Right lobe of liver (tissue), 6 donors: ENCODE data around the gene CDHR2. TPM values are rescaled to one million over a fixed set of nuclear protein-coding genes. Genes with fewer than 3 reads are reported as not detected.

Experiments used
- ATAC-seq, 4 donors: fragments of 200-7000 bp; cut with Tn5 transposase; one replicate each; pipeline ENCODE4 v1.9.1; 2020; ENCODE audit warnings: mild to moderate bottlenecking in 4 of 4, moderate library complexity in 4 of 4
- DNase-seq, 3 donors: peaks; one replicate each; pipeline ENCODE4 v3.0.0-alpha.2; 2020
- H3K27ac ChIP-seq, 3 donors: fragments of 200-600 bp; one replicate each; pipeline ENCODE4 v1.8.0; 2022
- H3K27me3 ChIP-seq, 2 donors: fragments of 200-600 bp; one replicate each; pipeline ENCODE4 v1.8.0; 2022
- H3K36me3 ChIP-seq, 4 donors: fragments of 200-600 bp; sonication (generic) in 1 of 4; one replicate each; pipeline versions ENCODE4 v1.5.1 to v1.8.0; 2017 to 2022; ENCODE audit warnings: control low read depth in 1 of 4
- H3K4me1 ChIP-seq, 4 donors: fragments of 200-600 bp; sonication (generic) in 1 of 4; one replicate each; pipeline versions ENCODE4 v1.5.1 to v1.8.0; 2017 to 2022; ENCODE audit warnings: control low read depth in 1 of 4
- H3K4me3 ChIP-seq, 3 donors: fragments of 200-600 bp; one replicate each; pipeline ENCODE4 v1.8.0; 2022
- H3K9me3 ChIP-seq, 4 donors: fragments of 200-600 bp; sonication (generic) in 1 of 4; one replicate each; pipeline versions ENCODE4 v1.5.1 to v1.8.0; 2017 to 2022; ENCODE audit warnings: control low read depth in 1 of 4
- CTCF ChIP-seq, 4 donors: fragments of 200-600 bp in 3 of 4; fragments of 450-650 bp in 1 of 4; IDR thresholded peaks; one replicate each; pipeline versions ENCODE4 v1.5.1 to v1.8.0; 2016 to 2022; ENCODE audit warnings: antibody characterized with exemption in 4 of 4, mild to moderate bottlenecking in 2 of 4
- POLR2A ChIP-seq: fragments of 450-650 bp; IDR thresholded peaks from one replicate; pipeline ENCODE4 v1.6.1; 2017; ENCODE audit warnings: antibody characterized with exemption, mild to moderate bottlenecking
- WGBS: methylation state at CpG from one replicate; pipeline ENCODE4 v1.1.6; 2018; ENCODE audit warnings: low coverage, low lambda C conversion rate; ENCODE audit not compliant: insufficient coverage; ENCODE audit errors: missing lambda C conversion rate; 5-methylcytosine and 5-hydroxymethylcytosine counted together
- intact Hi-C, 2 donors: fragments of 100-400 bp; cut with DNase I; formaldehyde crosslinking; loops; one replicate each; pipeline versions ENCODE4 v1.11.2 to v1.14.1; 2022
- total RNA-seq, 6 experiments: library from RNA; depleted of rRNA in 2 of 6; stranded (reverse); fragments of >200 nt in 2 of 6; fragmentation: NEBNext Ultra II Directional in 3 of 6; extraction: Animal tissue kit (Norgen Biotek cat#: 25700) in 3 of 6; gene quantifications; one replicate each; pipeline versions ENCODE4 v1.1.0 to v1.2.4, GENCODE V29; 2016 to 2023
- donor health status: DM: no; HTN: yes; CAD: no.
- donor health status: DM: no; HTN: no; CAD: no.
- donor health status: DM: no; HTN: no; CAD: no.
- donor health status: DM: no; HTN: yes; CAD: no.
- donor health status: DM: no; HTN: yes; CAD: no.

Gene CDHR2
- total RNA-seq, 6 experiments from 2014 or later = 6.8 to 89.2 (median 41.2) TPM

GRCh38 chr5:176603091-176603490 is 53.9 kb downstream of the CDHR2 start:
- no peak for DNase-seq
- WGBS = 19% methylated on average over 2 of the region's 2 CpGs
- Histone ChIP-seq H3K27me3 (no peaks in the 10 kb centered on the region), H3K27ac (no peak overlapping the region), H3K36me3 (no peaks in the 10 kb centered on the region), H3K4me3 (no peak overlapping the region), H3K4me1 (no peaks in the 10 kb centered on the region), H3K9me3 (no peaks in the 10 kb centered on the region)
- no peak for TF ChIP-seq CTCF (IDR thresholded peaks at IDR 0.05)
- no peak for TF ChIP-seq POLR2A
- ATAC-seq = no peak
- intact Hi-C loops = no loop called here

- Histone ChIP-seq H3K9me3 (no peaks in the 10 kb centered on the region), H3K36me3 (no peaks in the 10 kb centered on the region), H3K4me1 (peaks cover 0 to 5% (median 2%) of the 10 kb centered on the region in 4 donors), H3K4me3 (no peak overlapping the region), H3K27ac (no peak overlapping the region), H3K27me3 (no peaks in the 10 kb centered on the region)
- no peak for DNase-seq
- intact Hi-C loops = no loop called here
- WGBS = no CpG with 5 or more reads among the region's 3 CpGs
- no peak for ATAC-seq
- TF ChIP-seq POLR2A (no peak), CTCF (IDR thresholded peaks at IDR 0.05) (no peak)
Observed at GRCh38 chr5:176606032-176606431, 56.9 kb downstream of the CDHR2 start.

GRCh38 chr5:176606875-176607274 is 57.7 kb downstream of the CDHR2 start:
- no peak for TF ChIP-seq POLR2A
- WGBS = 76% methylated on average over 2 of the region's 3 CpGs

GRCh38 chr5:176608142-176608705 is 59.1 kb downstream of the CDHR2 start:
- H3K4me1 ChIP-seq = peaks cover 0 to 5% (median 2%) of the 10 kb centered on the region in 4 donors
- H3K36me3 ChIP-seq = no peaks in the 10 kb centered on the region
- no peak for ATAC-seq
- H3K27ac ChIP-seq = no peak overlapping the region
- no CpG with 5 or more reads among the region's 4 CpGs for WGBS
- no peak overlapping the region for H3K4me3 ChIP-seq
- no peaks in the 10 kb centered on the region for H3K9me3 ChIP-seq
- TF ChIP-seq CTCF (IDR thresholded peaks at IDR 0.05) (no peak), POLR2A (no peak)
- no peak for DNase-seq
- intact Hi-C loops = no loop called here
- no peaks in the 10 kb centered on the region for H3K27me3 ChIP-seq

More at GRCh38 chr5:176606875-176607274, 57.7 kb downstream of the CDHR2 start:
- no peak for DNase-seq
- Histone ChIP-seq H3K27ac (no peak overlapping the region), H3K36me3 (no peaks in the 10 kb centered on the region), H3K4me1 (peaks cover 0 to 5% (median 2%) of the 10 kb centered on the region in 4 donors), H3K9me3 (no peaks in the 10 kb centered on the region), H3K27me3 (no peaks in the 10 kb centered on the region), H3K4me3 (no peak overlapping the region)
- intact Hi-C loops = no loop called here
- ATAC-seq = no peak

- peaks cover 0 to 5% (median 2%) of the 10 kb centered on the region in 4 donors for H3K4me1 ChIP-seq
- H3K27ac ChIP-seq = no peak overlapping the region
- H3K4me3 ChIP-seq = peak overlapping the region; percentile 37 to 62 (median 39)
- H3K27me3 ChIP-seq = no peaks in the 10 kb centered on the region
- ATAC-seq (no peak), DNase-seq (no peak)
- intact Hi-C loops = no loop called here
- no peaks in the 10 kb centered on the region for H3K36me3 ChIP-seq
- 84% methylated on average over 7 of the region's 46 CpGs for WGBS
- no peaks in the 10 kb centered on the region for H3K9me3 ChIP-seq
- TF ChIP-seq CTCF (IDR thresholded peaks at IDR 0.05) (no peak), POLR2A (no peak)
Observed at GRCh38 chr5:176608937-176609723, 60.0 kb downstream of the CDHR2 start.
